HG03095 (cell line): ENCODE measurements around the gene ZBTB5.

Experiments
- ATAC-seq: cut with Tn5 transposase; IDR thresholded peaks from one replicate; pipeline ENCODE4 v1.9.1; 2021; ENCODE audit warnings: moderate library complexity; ENCODE audit not compliant: unreplicated experiment

Gene ZBTB5

GRCh38 chr9:37453827-37454226 is 11.4 kb downstream of the ZBTB5 start:
- no peak for ATAC-seq

- ATAC-seq: no peak
Observed at GRCh38 chr9:37452611-37453010, 12.6 kb downstream of the ZBTB5 start.

GRCh38 chr9:37451628-37452027 is 13.6 kb downstream of the ZBTB5 start:
- ATAC-seq: no peak

DNA sequence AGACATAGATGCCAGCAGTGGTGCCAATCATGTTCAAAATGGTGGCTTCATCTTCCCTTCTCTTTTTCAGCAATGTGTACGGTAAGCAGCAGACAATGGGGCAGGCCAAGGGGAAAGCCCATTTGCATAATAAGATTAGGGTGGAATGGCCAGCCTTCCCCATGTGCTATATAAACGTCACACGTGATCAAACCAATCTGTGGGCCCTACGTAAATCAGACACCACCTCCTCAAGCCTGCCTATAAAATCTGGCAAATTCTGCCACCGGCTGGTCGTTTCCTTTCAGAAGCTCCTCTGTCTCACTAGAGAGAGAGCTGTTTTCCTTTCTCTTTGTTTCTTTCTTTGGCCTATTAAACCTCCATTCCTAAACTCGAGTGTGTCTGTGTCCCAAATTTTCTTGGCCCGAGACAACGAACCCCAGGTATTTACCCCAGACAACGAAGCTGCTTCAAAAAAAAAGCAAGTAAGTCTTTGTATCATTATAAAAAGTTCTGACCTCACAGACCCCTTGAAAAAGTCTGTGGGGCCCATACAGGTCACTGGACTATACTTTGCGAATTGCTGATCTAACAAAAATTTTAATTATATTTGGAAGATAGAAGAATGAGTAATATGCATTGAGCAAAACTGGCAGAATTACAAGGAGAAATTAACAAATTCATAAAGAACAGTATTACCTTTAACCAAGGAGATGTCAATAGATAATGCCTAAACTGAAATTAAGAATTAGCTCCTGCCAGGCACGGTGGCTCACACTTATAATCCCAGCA is 15.2 kb downstream of the ZBTB5 start:
- no peak for ATAC-seq

DNA sequence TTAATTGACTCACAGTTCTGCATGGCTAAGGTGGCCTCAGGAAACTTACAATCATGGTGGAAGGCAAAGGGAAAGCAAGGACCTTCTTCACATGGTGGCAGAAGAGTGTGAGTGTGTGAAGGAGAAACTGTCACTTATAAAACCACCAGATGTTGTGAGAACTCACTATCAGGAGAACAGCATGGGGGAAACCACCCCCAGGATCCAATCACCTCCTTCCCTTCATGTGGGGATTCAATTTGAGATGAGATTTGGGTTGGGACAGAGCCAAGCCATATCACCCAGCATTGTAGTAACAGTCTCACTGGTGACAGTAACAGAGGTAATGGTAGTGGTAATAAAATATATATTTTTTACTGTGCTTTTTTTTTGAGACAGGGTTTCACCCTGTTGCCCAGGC is 18.1 kb downstream of the ZBTB5 start:
- no peak for ATAC-seq

- ATAC-seq: no peak
Observed at GRCh38 chr9:37446401-37446800, 18.8 kb downstream of the ZBTB5 start.

GRCh38 chr9:37445832-37446231 is 19.4 kb downstream of the ZBTB5 start:
- ATAC-seq: no peak

DNA sequence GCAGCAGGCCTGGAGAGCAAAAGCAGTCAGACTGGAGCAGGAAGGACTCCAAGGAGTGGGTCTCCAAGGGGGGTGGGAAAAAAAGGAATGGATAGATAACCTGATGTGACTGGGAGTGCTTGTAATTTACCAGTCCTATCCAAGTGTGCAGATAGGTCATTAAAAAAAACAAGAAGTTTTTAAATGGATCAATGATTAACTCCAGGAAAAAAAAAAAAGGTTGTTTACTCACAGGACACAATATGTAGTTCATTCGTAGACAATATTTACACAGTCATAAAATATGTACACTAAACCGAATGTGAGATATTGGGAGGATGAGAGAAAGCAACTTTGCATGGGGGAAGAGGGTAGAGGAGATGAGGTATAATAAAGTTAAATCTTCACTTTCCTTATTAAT is 20.4 kb downstream of the ZBTB5 start:
- no peak for ATAC-seq

- no peak for ATAC-seq
Observed at GRCh38 chr9:37443566-37443965, 21.7 kb downstream of the ZBTB5 start.

GRCh38 chr9:37442556-37442955 is 22.7 kb downstream of the ZBTB5 start:
- ATAC-seq: no peak

GRCh38 chr9:37441776-37442370 is 23.4 kb downstream of the ZBTB5 start:
- no peak for ATAC-seq

- no peak for ATAC-seq
Observed at GRCh38 chr9:37438359-37438758, 26.9 kb downstream of the ZBTB5 start.

DNA sequence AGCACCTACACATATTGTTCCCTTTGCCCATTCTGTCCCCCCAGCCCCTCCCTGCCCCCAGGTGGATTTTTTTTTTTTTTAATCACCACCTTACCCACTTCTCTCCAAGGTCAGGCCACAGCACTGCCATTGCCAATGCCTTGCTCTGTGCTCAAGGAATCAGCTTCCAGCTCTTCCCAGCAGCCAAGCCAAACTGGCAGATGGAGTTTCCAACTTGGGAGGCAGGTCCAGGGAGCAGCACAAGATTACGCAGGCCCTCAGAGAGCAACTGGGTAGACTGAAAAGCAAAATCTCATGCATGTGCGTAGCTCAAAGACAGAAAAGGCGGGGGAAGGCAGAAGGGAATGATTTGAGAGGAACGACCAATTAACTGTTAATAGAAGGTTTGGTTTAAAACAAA is 27.6 kb downstream of the ZBTB5 start:
- no peak for ATAC-seq

GRCh38 chr9:37437010-37437409 is 28.2 kb downstream of the ZBTB5 start:
- no peak for ATAC-seq

DNA sequence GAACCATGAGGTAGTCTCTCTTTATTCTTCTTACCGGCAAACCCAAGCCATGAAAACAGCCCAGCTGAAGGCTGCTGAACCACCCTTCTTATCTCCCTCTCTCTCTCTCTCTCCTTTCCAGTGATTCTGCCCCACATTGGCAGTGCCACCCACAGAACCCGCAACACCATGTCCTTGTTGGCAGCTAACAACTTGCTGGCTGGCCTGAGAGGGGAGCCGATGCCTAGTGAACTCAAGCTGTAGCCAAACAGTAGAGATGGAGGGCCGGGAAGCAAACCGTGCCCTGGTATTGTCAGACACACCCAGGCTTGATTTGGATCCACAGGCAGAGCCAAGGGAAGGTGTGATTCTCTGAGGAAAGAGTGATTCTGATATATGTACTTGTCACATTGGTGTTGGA is 28.7 kb downstream of the ZBTB5 start:
- no peak for ATAC-seq

DNA sequence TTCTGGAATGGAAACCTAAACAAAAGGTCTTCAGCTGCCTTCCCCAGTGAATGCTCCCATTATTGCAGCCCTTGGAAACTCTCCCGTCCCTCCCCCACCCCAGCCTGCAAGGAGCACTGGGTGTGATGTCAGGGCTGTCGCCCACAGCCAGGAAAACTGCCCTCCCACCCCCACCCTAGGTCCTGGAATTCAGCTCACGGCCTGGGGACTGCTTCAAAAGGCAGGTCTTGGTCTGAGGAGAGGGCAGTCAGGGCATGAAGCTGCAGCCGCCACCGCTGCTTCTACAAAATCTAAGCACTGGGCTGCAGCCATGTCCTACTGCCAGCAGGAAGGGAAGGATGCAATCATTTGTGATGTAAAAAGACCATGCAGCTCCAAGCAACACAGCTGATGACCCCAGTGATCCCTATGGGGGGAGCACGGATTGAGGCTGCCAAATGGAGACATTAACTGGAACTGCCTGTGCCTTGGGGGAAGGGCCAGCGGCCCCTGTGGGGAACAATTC is 31.3 kb downstream of the ZBTB5 start:
- no peak for ATAC-seq

- ATAC-seq: no peak
Observed at GRCh38 chr9:37432020-37432419, 33.2 kb downstream of the ZBTB5 start.

GRCh38 chr9:37430841-37431597 is 34.2 kb downstream of the ZBTB5 start:
- ATAC-seq: no peak

- no peak for ATAC-seq
Observed at GRCh38 chr9:37429441-37430285, 35.6 kb downstream of the ZBTB5 start.

DNA sequence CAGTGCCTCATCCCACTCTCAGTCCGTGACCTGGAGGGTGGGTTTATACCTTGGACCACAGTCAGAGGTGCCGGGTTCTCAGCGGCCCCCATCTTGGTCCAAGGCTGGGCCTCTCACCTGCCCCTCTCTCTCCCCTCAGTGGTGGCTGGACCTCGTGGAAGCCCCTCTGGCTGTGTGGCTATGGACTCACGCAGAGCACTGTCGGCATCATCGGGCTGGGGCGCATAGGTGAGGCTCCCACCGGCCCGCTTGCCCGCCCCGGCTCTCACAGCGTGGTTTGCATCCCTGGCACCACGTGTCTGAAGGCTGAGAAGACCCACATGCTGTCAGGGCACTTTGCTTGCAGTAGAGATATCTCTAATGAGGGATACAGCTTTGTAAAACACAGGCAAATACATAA is 36.9 kb downstream of the ZBTB5 start:
- no peak for ATAC-seq

- no peak for ATAC-seq
Observed at GRCh38 chr9:37426846-37427245, 38.4 kb downstream of the ZBTB5 start.
